Cardiac muscle cell (in vitro differentiated cells and primary cell): ENCODE data around the gene MYL10. TPM values are rescaled to one million over a fixed set of nuclear protein-coding genes. Genes with fewer than 3 reads are reported as not detected.

Source experiments
- DNase-seq, 2 donors: peaks; one replicate each; pipeline versions ENCODE4 v3.0.0 to v3.0.0-alpha.2; 2010 to 2017; ENCODE audit warnings: low read depth in 1 of 2, low spot score in 1 of 2
- H3K27ac ChIP-seq: fragments of 200-600 bp; sonication (generic); 2 replicates; pipeline ENCODE4 v1.5.1; 2016
- H3K27me3 ChIP-seq: fragments of 200-600 bp; sonication (generic); 2 replicates; pipeline ENCODE4 v1.6.0; 2016; ENCODE audit warnings: control low read depth
- H3K36me3 ChIP-seq: fragments of 200-600 bp; sonication (generic); 2 replicates; pipeline ENCODE4 v1.5.1; 2016; ENCODE audit warnings: control low read depth
- H3K4me1 ChIP-seq: fragments of 200-600 bp; sonication (generic); 2 replicates; pipeline ENCODE4 v1.8.1; 2017; ENCODE audit warnings: low read depth, mild to moderate bottlenecking, mixed run types
- H3K4me3 ChIP-seq: fragments of 200-600 bp; sonication (generic); 2 replicates; pipeline ENCODE4 v1.5.1; 2016; ENCODE audit warnings: mild to moderate bottlenecking
- H3K9me3 ChIP-seq: fragments of 200-600 bp; sonication (generic); 2 replicates; pipeline ENCODE4 v1.5.1; 2017; ENCODE audit warnings: low read depth, mild to moderate bottlenecking, control low read depth
- polyA plus RNA-seq: library from polyadenylated mRNA; unstranded; fragments of >200 nt; fragmentation: Nextera tagmentation; extraction: Ambion mirVana; gene quantifications from 2 replicates; pipeline ENCODE4 v1.2.1, GENCODE V29; 2016
- total RNA-seq: library from RNA; depleted of rRNA; stranded (reverse); fragments of >200 nt; gene quantifications from 2 replicates; pipeline ENCODE4 v1.2.3, GENCODE V29; 2016
- TF ChIP-seq, protein P1 (sequence below): IDR thresholded peaks from 2 replicates; pipeline ENCODE4 v1.5.1; 2012; ENCODE audit warnings: low read depth, mild to moderate bottlenecking, low read length

Gene MYL10
- total and polyA plus RNA-seq, 2 experiments from 2014 or later: not detected

DNA sequence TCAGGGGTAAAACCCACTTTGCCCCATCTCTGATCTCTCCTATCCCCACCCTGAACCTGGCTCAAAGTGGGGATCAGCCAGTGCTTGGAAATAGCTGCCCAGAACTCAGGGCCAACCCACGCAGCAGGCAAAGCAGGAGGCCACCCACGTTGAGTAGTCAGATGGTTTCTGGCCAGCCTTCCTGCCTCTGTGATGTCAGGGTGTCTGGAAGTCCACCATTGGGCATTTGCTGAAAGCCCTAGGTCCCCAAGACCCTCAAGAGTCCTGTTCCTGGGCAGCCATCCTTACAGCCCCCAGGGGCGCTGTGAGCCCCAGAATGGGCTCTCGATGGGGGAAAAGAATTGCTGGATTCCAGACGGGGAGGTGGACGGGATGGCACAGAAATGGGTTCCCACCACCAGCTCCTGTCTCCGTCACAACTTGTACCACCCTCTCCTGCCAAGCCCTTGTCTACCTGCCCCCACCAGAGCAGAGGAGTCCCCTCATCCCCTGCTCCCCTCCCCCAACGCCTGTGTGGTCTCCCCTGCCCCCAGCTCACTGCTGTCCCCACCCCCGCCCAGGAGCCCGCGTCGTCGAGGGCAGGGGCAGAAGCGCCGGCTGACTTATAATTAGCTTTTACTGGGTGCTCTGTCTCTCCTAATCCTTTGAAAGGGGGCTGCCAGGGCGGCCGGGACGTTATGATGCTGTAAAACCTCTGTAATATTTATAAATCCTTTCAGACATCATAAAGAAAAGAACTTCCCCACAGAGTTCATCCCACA, 3.9 kb downstream of the MYL10 start:
- no peak overlapping the region for H3K27ac ChIP-seq
- DNase-seq: peak; percentile 31 to 43
- no peaks in the 10 kb centered on the region for H3K4me1 ChIP-seq
- H3K36me3 ChIP-seq: no peaks in the 10 kb centered on the region
- H3K4me3 ChIP-seq: no peak overlapping the region
- no peaks in the 10 kb centered on the region for H3K27me3 ChIP-seq
- H3K9me3 ChIP-seq: no peaks in the 10 kb centered on the region
- TF ChIP-seq, protein P1, sequence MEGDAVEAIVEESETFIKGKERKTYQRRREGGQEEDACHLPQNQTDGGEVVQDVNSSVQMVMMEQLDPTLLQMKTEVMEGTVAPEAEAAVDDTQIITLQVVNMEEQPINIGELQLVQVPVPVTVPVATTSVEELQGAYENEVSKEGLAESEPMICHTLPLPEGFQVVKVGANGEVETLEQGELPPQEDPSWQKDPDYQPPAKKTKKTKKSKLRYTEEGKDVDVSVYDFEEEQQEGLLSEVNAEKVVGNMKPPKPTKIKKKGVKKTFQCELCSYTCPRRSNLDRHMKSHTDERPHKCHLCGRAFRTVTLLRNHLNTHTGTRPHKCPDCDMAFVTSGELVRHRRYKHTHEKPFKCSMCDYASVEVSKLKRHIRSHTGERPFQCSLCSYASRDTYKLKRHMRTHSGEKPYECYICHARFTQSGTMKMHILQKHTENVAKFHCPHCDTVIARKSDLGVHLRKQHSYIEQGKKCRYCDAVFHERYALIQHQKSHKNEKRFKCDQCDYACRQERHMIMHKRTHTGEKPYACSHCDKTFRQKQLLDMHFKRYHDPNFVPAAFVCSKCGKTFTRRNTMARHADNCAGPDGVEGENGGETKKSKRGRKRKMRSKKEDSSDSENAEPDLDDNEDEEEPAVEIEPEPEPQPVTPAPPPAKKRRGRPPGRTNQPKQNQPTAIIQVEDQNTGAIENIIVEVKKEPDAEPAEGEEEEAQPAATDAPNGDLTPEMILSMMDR: peak; percentile 15

GRCh38 chr7:101624246-101625001, 4.7 kb downstream of the MYL10 start:
- Histone ChIP-seq H3K4me1 (no peaks in the 10 kb centered on the region), H3K27ac (no peak overlapping the region), H3K27me3 (no peaks in the 10 kb centered on the region), H3K9me3 (no peaks in the 10 kb centered on the region), H3K36me3 (no peaks in the 10 kb centered on the region), H3K4me3 (no peak overlapping the region)
- TF ChIP-seq, protein P1: no peak
- peak in 1 of 2 donors; percentile 23 for DNase-seq

DNA sequence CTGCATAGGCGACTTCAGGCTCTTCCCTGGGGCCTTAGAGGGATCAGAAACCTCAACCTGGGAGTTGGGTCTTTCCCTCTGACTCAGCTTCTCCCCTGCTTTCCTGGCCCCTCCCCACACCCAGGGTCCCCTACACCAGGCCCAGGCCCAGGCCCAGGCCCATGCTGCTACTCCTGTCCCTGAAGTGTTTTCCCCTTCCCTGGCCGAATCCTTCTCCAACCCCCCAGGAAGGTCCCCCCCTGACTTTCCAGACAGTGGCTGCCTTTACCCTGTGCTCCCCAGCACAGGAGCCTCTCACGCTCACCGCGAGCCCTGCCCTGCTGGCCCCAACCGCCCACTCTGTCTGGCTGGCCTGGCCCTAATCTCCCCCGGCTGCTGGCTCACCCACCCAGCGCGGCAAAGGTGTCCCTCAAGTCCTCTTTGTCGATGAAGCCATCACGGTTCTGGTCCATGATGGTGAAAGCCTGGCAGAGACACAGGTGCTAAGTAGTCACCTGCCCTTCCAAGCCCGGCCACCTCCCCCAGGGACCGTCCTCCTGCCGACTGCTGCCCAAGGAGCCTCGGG, 6.4 kb downstream of the MYL10 start:
- Histone ChIP-seq H3K4me1 (no peaks in the 10 kb centered on the region), H3K27me3 (no peaks in the 10 kb centered on the region), H3K27ac (no peak overlapping the region), H3K36me3 (no peaks in the 10 kb centered on the region), H3K4me3 (no peak overlapping the region), H3K9me3 (no peaks in the 10 kb centered on the region)
- TF ChIP-seq, protein P1: no peak
- no peak for DNase-seq

DNA sequence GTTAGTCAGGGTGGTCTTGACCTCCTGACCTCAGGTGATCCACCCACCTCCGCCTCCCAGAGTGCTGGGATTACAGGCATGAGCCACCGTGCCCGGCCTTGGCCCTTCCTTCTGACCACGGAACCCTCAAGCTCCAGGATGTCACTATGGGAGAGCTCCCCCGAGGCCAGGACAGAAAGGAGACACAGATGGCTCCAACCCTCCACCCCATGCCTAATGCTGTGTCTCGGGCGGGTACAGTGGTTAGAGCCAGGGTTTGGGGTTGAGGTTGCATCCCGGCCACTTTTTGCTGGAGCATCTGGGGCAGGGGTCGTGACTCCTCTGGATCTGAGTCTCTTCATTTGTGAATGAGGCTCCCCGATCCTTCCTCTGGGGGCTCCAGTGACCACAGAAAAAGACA, 8.1 kb downstream of the MYL10 start:
- no peaks in the 10 kb centered on the region for H3K36me3 ChIP-seq
- H3K27ac ChIP-seq: no peak overlapping the region
- H3K4me1 ChIP-seq: no peaks in the 10 kb centered on the region
- DNase-seq: no peak
- no peaks in the 10 kb centered on the region for H3K9me3 ChIP-seq
- H3K4me3 ChIP-seq: no peak overlapping the region
- TF ChIP-seq, protein P1: no peak
- no peaks in the 10 kb centered on the region for H3K27me3 ChIP-seq

DNA sequence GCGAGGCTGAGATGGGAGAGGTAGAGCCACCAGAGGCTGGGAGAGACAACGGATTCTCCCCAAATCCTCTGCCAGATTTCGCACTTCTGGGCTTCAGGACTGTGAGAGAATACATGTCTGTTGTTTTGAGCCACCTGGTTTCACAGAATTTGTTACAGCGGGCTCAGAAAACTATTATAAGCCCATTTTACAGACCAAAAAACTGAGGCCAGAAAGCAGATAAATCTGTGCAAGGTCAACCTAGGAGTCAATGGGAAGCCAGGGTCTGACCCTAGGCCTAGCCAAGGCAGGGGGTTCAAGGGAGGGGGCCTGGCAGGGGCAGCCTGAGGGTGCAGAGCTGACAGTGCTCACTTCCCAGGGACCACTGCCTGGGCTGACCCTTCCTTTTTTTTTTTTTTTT, 8.7 kb downstream of the MYL10 start:
- Histone ChIP-seq H3K27me3 (no peaks in the 10 kb centered on the region), H3K4me1 (no peaks in the 10 kb centered on the region), H3K27ac (no peak overlapping the region), H3K9me3 (no peaks in the 10 kb centered on the region), H3K36me3 (no peaks in the 10 kb centered on the region), H3K4me3 (no peak overlapping the region)
- TF ChIP-seq, protein P1: no peak
- no peak for DNase-seq
